Lung (tissue), 12 donors: ENCODE results near the gene BHLHA9. TPM values are rescaled to one million over a fixed set of nuclear protein-coding genes. Genes with fewer than 3 reads are reported as not detected.

ENCODE experiments used
- ATAC-seq: fragments of 200-7000 bp; cut with Tn5 transposase; one replicate; pipeline ENCODE4 v1.9.1; 2020; ENCODE audit warnings: moderate number of reproducible peaks; ENCODE audit not compliant: insufficient read depth, low FRiP score
- DNase-seq, 3 donors: peaks; one replicate each; pipeline ENCODE4 v3.0.0-alpha.2; 2013 to 2017
- H3K27ac ChIP-seq, 2 donors: one replicate each; pipeline ENCODE4 v1.5.1; 2013; ENCODE audit warnings: mild to moderate bottlenecking in 2 of 2, moderate library complexity in 2 of 2, control low read depth in 1 of 2, inconsistent platforms in 1 of 2, low read depth in 1 of 2, low read length in 1 of 2
- H3K27me3 ChIP-seq, 3 donors: one replicate each; pipeline ENCODE4 v1.5.1; 2013; ENCODE audit warnings: low read length in 2 of 3; ENCODE audit not compliant: control insufficient read depth in 3 of 3, insufficient read depth in 3 of 3
- H3K36me3 ChIP-seq, 4 donors: one replicate each; pipeline ENCODE4 v1.5.1; 2013; ENCODE audit warnings: low read length in 4 of 4, mild to moderate bottlenecking in 1 of 4, moderate library complexity in 1 of 4; ENCODE audit not compliant: control insufficient read depth in 4 of 4, insufficient read depth in 4 of 4
- H3K4me1 ChIP-seq, 5 donors: one replicate each; pipeline ENCODE4 v1.5.1; 2013; ENCODE audit warnings: low read length in 5 of 5, mild to moderate bottlenecking in 2 of 5, moderate library complexity in 1 of 5; ENCODE audit not compliant: control insufficient read depth in 5 of 5, insufficient read depth in 5 of 5
- H3K4me3 ChIP-seq: one replicate; pipeline ENCODE4 v1.5.1; 2013; ENCODE audit warnings: mild to moderate bottlenecking, control low read depth, moderate library complexity
- H3K9ac ChIP-seq, 2 donors: one replicate each; pipeline ENCODE4 v1.5.1; 2013; ENCODE audit warnings: low read length in 2 of 2, control low read depth in 1 of 2; ENCODE audit not compliant: insufficient read depth in 1 of 2
- H3K9me3 ChIP-seq, 4 donors: one replicate each; pipeline ENCODE4 v1.5.1; 2013; ENCODE audit warnings: low read length in 3 of 4, mild to moderate bottlenecking in 1 of 4, moderate library complexity in 1 of 4; ENCODE audit not compliant: control insufficient read depth in 4 of 4, insufficient read depth in 3 of 4
- WGBS, 2 donors: extraction: QIAGEN DNeasy Blood & Tissue Kit; methylation state at CpG; one replicate each; pipeline ENCODE4 v1.1.7; 2013; 5-methylcytosine and 5-hydroxymethylcytosine counted together
- polyA plus RNA-seq, 2 donors: library from polyadenylated mRNA; stranded (reverse); fragments of 200-250 nt; gene quantifications; one replicate each; pipeline ENCODE4 v1.2.1, GENCODE V29; 2013
- total RNA-seq, 2 donors: library from RNA; depleted of rRNA in 1 of 2; stranded (reverse); fragments of >200 nt in 1 of 2; gene quantifications; one replicate each; pipeline ENCODE4 v1.2.1, GENCODE V29; 2014 to 2021
- TF ChIP-seq, protein P1 (sequence below): IDR thresholded peaks from 2 replicates; pipeline ENCODE4 v1.5.1; 2012; ENCODE audit warnings: mild to moderate bottlenecking; ENCODE audit errors: control extremely low read depth, extremely low read depth
- donor health status: control.
- donor health status: control.
- donor health status: Bipolar disorder and iron deficiency.
- donor health status: healthy.
- donor health status: DM: yes; HTN: yes; CAD: no.

The BHLHA9 gene
- total and polyA plus RNA-seq, 4 donors, result not detected

DNA sequence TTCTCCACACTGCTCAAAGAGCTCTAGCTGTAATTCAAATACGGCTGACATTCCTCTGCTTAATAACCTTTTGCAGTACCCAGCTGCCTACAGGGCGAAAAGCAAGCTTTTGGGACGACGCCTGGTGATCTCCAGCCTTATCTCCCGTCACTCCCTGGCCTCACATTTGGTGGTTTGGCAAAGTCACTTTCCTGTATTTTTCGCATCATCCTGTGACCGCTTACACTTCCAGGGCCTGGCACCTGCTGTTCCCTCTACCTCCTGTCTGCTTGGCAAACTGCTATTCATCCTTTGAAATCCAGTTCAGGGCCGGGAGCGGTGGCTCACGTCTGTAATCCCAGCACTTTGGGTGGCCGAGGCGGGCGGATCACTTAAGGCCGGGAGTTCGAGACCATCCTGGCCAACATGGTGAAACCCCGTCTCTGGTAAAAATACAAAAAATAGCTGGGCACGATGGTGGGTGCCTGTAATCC lies 2.7 kb upstream of the BHLHA9 start:
- no peak overlapping the region for H3K4me3 ChIP-seq
- peaks cover 11 to 17% (median 13%) of the 10 kb centered on the region in 3 donors for H3K27me3 ChIP-seq
- no peak for ATAC-seq
- DNase-seq, result peak in 2 of 3 donors; percentile 25 to 31
- no peaks in the 10 kb centered on the region for H3K9me3 ChIP-seq
- TF ChIP-seq, protein P1, sequence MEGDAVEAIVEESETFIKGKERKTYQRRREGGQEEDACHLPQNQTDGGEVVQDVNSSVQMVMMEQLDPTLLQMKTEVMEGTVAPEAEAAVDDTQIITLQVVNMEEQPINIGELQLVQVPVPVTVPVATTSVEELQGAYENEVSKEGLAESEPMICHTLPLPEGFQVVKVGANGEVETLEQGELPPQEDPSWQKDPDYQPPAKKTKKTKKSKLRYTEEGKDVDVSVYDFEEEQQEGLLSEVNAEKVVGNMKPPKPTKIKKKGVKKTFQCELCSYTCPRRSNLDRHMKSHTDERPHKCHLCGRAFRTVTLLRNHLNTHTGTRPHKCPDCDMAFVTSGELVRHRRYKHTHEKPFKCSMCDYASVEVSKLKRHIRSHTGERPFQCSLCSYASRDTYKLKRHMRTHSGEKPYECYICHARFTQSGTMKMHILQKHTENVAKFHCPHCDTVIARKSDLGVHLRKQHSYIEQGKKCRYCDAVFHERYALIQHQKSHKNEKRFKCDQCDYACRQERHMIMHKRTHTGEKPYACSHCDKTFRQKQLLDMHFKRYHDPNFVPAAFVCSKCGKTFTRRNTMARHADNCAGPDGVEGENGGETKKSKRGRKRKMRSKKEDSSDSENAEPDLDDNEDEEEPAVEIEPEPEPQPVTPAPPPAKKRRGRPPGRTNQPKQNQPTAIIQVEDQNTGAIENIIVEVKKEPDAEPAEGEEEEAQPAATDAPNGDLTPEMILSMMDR, result no peak
- WGBS, 2 donors, result 8% methylated on average over 17 of the region's 17 CpGs
- H3K27ac ChIP-seq, result peak overlapping the region; percentile 73 to 98
- H3K36me3 ChIP-seq, result no peaks in the 10 kb centered on the region
- H3K4me1 ChIP-seq, result peaks cover 0 to 9% (median 0%) of the 10 kb centered on the region in 5 donors
- peak overlapping the region; percentile 46 to 70 for H3K9ac ChIP-seq

DNA sequence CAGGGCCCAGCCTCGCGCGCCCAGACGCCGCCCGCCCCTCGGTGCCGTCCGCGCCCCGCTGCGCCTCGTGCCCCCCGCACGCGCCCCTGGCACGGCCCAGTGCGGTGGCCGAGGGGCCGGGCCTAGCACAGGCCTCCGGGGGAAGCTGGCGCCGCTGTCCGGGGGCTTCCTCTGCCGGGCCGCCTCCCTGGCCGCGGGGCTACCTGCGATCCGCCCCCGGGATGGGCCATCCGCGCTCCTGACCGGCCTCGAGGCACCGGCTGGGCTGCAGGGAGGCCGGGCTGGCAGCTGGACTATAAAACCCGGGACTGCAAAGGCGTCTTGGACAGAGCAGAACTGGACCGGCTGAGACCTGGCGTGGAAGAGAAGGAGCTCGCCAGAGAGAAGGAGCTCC lies 783 bp downstream of the BHLHA9 start:
- Histone ChIP-seq H3K27ac (no peak overlapping the region), H3K9ac (no peak overlapping the region), H3K27me3 (peaks cover 11 to 26% (median 25%) of the 10 kb centered on the region in 3 donors), H3K9me3 (no peaks in the 10 kb centered on the region), H3K4me3 (no peak overlapping the region), H3K36me3 (no peaks in the 10 kb centered on the region), H3K4me1 (peaks cover 0 to 9% (median 0%) of the 10 kb centered on the region in 5 donors)
- DNase-seq (no peak), ATAC-seq (no peak)
- TF ChIP-seq, protein P1, result no peak
- WGBS, 2 donors, result 7 to 10% methylated on average over 29 to 42 of the region's 42 CpGs

DNA sequence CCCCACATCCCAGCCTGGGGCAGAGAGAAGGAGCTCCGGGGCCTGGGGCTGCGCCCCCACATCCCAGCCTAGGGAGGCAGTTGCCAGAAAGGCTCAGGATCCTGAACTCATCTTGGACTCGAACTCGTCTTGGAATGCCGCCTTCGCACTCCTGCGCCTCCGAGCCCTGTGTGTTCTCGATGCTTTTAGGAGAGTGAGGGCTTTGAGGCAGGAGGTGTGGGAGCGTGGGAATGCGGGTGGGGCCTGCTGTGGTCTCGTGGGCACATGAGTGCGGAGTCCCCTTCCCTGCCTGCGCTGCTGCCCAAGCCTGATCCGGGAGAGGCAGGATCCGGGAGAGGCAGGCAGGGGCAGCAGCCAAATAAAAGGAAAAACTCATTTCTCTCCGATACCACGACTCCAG lies 1.2 kb downstream of the BHLHA9 start:
- TF ChIP-seq, protein P1, result no peak
- DNase-seq, result no peak
- no peak for ATAC-seq
- WGBS, 2 donors, result 63 to 66% methylated on average over 18 of the region's 18 CpGs
- peaks cover 0 to 9% (median 0%) of the 10 kb centered on the region in 5 donors for H3K4me1 ChIP-seq
- H3K9me3 ChIP-seq, result no peaks in the 10 kb centered on the region
- H3K27ac ChIP-seq, result no peak overlapping the region
- H3K36me3 ChIP-seq, result no peaks in the 10 kb centered on the region
- peaks cover 11 to 26% (median 25%) of the 10 kb centered on the region in 3 donors for H3K27me3 ChIP-seq
- no peak overlapping the region for H3K9ac ChIP-seq
- no peak overlapping the region for H3K4me3 ChIP-seq

DNA sequence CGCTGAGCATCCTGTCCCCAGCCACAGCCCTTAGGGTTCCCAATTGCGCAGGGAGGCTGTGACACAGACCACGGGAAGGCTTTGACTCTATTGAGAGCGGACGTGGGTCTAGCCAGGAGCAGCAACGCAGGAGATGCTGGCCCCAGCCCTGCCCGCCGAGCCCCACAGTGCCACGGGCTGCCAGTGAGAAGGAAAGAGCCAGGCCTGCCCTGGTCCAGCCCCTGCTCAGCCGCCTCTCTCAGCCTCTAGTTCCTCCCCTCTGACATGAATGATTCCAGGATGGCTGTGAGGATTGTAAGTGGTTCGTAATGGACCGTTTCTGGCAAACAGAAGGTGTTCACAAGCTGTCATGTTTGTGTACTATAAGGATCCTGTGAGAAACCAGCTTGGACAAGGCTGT lies 2.5 kb downstream of the BHLHA9 start:
- peaks cover 11 to 26% (median 25%) of the 10 kb centered on the region in 3 donors for H3K27me3 ChIP-seq

More for the DNA sequence above, 2.5 kb downstream of the BHLHA9 start:
- Histone ChIP-seq H3K9ac (no peak overlapping the region), H3K9me3 (no peaks in the 10 kb centered on the region), H3K4me1 (peaks cover 0 to 9% (median 0%) of the 10 kb centered on the region in 5 donors), H3K4me3 (no peak overlapping the region), H3K27ac (no peak overlapping the region), H3K36me3 (no peaks in the 10 kb centered on the region)
- ATAC-seq (no peak), DNase-seq (no peak)
- WGBS, 2 donors, result 73 to 76% methylated on average over 12 of the region's 12 CpGs
- TF ChIP-seq, protein P1, result no peak
